Stimulated activated naive CD8-positive, alpha-beta T cell treated with anti-CD3 and anti-CD28 coated beads, Interleukin-15, Interleukin-2, amounts not matched to agents 100 U/mL and 50 U/mL, for 24 hours (primary cell): ENCODE measurements around the gene INPP4A.

ENCODE experiments used
- ATAC-seq: fragments of 150-1000 bp; cut with Tn5 transposase; one replicate; pipeline ENCODE4 v1.10.0; 2021
- DNase-seq: peaks from one replicate; pipeline ENCODE4 v3.0.0; 2021

INPP4A gene

GRCh38 chr2:98541906-98542305, 97.2 kb downstream of the INPP4A start:
- DNase-seq (no peak), ATAC-seq (no peak)

- ATAC-seq (no peak), DNase-seq (no peak)
Measured at GRCh38 chr2:98543214-98543613, 98.6 kb downstream of the INPP4A start.

GRCh38 chr2:98543842-98544241, 99.2 kb downstream of the INPP4A start:
- DNase-seq (no peak), ATAC-seq (no peak)

- ATAC-seq: no peak
- no peak for DNase-seq
Measured at GRCh38 chr2:98545591-98545990, 100.9 kb downstream of the INPP4A start.

GRCh38 chr2:98546186-98546585, 101.5 kb downstream of the INPP4A start:
- ATAC-seq (no peak), DNase-seq (no peak)

GRCh38 chr2:98547092-98547790, 102.6 kb downstream of the INPP4A start:
- ATAC-seq (no peak), DNase-seq (no peak)

GRCh38 chr2:98548920-98549818, 104.5 kb downstream of the INPP4A start:
- ATAC-seq (peak; percentile 29), DNase-seq (no peak)

GRCh38 chr2:98550165-98550564, 105.5 kb downstream of the INPP4A start:
- DNase-seq (no peak), ATAC-seq (no peak)

- peak; percentile 79 for ATAC-seq
- peak; percentile 60 for DNase-seq
Measured at GRCh38 chr2:98551316-98551715, 106.7 kb downstream of the INPP4A start.

GRCh38 chr2:98552499-98553179, 108.0 kb downstream of the INPP4A start:
- ATAC-seq (no peak), DNase-seq (no peak)

- ATAC-seq: no peak
Measured at GRCh38 chr2:98554116-98554861, 109.6 kb downstream of the INPP4A start.

GRCh38 chr2:98555696-98556095, 111.0 kb downstream of the INPP4A start:
- ATAC-seq (no peak), DNase-seq (no peak)

More at GRCh38 chr2:98554116-98554861, 109.6 kb downstream of the INPP4A start:
- no peak for DNase-seq

- no peak for DNase-seq
- peak; percentile 41 for ATAC-seq
Measured at GRCh38 chr2:98556344-98557033, 111.8 kb downstream of the INPP4A start.

- ATAC-seq (no peak), DNase-seq (no peak)
Measured at GRCh38 chr2:98558852-98559530, 114.3 kb downstream of the INPP4A start.

- DNase-seq: no peak
- ATAC-seq: no peak
Measured at GRCh38 chr2:98559581-98559980, 114.9 kb downstream of the INPP4A start.

- DNase-seq (no peak), ATAC-seq (no peak)
Measured at GRCh38 chr2:98560256-98560771, 115.7 kb downstream of the INPP4A start.

GRCh38 chr2:98561018-98561417, 116.4 kb downstream of the INPP4A start:
- DNase-seq: no peak
- no peak for ATAC-seq

GRCh38 chr2:98561902-98562695, 117.4 kb downstream of the INPP4A start:
- no peak for DNase-seq

GRCh38 chr2:98563394-98563793, 118.7 kb downstream of the INPP4A start:
- ATAC-seq: no peak
- no peak for DNase-seq

More at GRCh38 chr2:98561902-98562695, 117.4 kb downstream of the INPP4A start:
- ATAC-seq: no peak
